NCI-H1436 treated with DMSO at 0.1 percent for 48 hours (cell line): ENCODE measurements around the gene HRK.

Source experiments
- DNase-seq: peaks from one replicate; lab custom pipeline; 2025; lab: John Stamatoyannopoulos, UW

Gene HRK

DNA sequence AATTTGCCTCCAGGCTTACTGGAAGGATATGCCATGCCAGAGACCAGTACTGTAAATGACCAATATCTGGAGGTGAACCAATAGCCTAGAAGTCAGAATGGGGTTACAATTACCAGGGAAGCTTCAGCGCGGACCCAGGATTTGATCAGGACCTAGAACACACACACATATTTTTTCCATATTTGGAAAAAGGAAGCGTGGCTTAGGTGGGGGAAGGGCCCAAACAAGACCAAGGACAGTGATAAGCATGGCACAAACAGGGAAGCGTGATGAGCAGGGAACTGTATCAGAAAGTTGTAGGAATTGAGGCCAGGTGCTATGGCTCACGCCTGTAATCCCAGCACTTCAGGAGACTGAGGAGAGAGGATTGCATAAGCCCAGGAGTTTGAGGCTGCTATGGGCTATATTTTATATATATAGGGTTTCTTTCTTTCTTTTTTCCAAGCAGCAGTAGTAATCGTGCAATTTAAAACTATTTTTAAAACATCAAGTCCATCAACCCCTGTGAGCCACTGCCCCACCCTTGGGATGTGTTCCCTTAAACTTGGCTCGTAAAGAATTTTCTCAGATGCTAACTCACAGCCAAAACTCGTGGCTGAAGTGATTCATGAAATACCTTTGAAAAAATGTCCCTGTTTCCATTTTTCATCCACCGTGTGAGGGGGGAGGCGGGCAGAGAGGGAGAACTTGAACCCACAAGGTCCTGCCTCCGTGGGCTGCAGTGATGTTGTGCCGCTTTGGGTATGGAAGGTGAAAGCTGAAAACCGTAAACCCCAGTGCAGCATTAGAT is 16.7 kb downstream of the HRK start:
- no peak for DNase-seq

DNA sequence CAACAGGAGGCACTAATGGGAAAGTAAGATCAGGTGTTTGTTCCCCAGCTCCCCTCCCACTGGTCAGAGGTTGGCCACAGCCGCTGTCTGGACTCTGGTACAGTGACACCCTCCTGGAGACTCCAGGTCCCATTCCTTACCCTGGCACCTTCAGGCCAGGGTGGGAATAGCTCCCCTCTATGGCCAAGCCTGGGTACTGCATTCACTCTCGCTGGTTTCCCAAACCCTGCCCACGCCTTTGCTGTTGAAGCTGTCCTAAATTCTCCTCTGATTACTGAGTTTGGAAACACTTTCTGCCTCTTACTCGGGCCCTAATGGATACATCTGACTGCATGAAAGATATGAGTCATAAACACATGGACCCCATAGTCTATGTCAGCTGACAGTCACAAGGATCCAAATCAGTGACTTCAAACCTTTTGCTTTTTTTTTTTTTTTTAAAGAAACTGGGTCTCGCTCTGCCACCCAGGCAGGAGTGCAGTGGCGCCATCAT is 17.9 kb downstream of the HRK start:
- DNase-seq: no peak

DNA sequence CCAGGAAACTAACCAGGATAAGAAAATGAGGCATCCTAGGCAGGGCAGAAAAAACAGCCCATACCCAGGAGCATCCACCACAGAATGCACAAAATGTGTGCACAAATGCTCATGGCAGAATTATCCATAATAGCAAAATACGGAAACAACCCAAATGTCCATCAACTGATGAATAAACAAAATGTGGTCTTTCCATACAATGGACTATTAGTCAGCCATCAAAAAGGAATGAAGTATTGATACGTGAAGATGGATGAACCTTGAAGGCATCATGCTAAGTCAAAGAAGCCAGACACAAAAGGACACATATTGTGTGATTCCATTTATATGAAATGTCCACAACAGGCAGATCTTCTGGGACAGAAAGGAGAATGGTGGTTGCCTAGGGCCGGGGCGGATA is 19.1 kb downstream of the HRK start:
- DNase-seq: no peak

DNA sequence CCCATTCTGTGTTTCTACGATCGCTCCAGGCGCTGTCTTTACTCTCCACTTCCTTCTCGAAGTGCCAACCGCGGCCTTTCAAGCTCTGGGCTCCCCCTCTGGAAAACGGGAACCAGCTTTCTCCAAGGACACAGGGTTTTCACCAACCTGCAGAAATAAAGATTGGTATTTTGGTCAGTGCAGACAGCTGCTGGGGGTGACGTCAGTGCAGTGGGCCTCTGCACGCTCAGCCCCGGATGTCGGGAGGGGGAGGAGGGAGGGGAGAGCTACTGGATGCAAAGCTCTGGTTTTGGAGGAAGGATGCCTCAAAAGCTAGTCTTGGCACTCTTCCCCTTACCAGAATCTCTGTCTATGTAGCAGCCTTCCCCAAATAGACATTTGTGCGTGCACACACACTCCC is 19.9 kb downstream of the HRK start:
- DNase-seq: no peak

DNA sequence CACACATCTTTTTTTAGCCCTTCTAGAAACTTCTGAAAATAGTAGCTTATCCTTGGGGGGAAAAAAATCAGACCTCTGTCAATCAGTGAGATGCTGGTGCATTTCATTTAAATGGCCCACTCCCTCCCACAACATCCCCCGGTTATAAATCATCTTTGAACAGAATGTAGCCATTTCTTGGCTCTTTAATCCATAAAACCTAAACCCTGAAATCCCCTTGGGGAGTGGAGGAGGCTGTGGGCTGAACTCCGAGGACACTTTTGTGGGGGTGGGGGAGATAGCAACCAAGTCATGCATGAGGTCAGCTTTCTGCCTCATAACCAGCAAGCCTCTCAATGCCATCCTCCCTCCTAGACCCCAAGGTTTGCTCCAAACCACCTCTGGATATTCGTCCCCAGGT is 21.0 kb downstream of the HRK start:
- no peak for DNase-seq

DNA sequence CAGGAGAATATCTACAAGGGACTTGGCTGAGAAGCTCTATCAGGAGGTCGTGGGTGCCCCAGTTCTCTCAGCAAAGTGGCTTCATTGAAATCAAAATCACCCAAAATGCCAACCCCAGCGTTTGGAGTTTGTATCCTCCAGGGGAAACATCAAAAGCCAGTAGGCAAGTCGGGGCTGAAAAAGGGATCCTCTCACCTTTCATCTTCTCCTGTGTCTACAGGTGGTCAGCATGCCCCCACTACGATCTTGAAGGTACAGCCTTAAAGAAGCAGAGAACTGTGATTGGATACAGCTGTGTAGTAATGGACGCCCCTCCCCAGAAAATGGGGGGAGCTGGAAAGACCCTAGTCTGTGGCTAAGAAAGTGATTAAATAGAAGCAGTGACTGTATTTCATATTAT is 22.2 kb downstream of the HRK start:
- no peak for DNase-seq

GRCh38 chr12:116856729-116857128 is 24.5 kb downstream of the HRK start:
- no peak for DNase-seq

DNA sequence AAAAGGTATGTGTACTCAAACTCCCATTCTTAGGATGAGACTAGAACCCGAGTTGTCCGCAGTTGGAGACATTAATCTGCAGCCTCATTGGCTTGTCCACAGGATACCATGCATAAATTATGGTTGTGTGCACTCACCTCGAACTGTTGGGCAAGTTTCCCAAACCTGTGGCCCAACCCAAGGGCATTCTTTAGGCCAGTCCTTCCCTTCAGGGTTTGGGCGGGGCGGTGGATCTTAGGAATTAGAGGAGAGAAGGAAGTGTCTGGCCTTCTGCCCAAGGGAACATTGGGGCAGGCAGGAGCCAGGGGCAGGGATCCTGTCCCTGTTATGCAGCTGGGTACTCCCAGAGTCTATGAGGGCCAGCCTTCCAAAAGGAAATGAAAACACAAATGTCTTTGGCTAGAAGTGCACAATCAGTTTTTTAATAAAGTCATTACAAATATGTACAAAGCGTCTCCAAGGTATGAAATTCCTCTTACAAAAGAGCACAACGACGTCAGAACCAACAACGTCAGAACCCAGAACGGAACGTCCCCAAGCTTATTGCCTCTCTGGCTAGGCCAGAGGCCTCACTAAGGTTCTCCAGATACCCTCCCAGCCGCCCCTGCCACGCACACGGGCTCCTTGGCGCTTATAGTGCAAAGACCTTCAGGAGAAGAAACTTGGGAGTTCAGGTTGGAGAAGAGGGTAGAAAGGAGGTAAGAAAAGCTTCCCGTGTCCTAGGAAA is 25.3 kb downstream of the HRK start:
- no peak for DNase-seq

DNA sequence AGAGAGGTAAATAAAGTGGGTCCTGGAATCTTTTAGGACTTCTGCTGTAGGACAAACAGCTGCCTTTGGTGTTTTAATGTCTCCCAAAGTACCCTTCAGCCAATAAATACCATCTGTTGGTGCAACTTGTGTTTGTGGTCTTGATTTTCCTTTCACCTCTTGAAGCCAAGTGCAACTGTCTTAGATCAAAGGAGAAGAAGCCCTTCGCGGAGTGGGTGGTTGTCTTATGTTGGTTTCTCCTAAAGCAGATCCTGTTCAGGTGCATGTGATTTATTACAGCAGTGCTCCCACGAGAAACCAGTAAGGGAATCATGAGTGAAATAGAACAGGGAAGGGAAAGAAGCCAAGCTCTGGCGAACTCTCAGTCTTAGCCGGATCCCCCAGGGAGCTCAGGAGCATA is 27.7 kb downstream of the HRK start:
- no peak for DNase-seq

DNA sequence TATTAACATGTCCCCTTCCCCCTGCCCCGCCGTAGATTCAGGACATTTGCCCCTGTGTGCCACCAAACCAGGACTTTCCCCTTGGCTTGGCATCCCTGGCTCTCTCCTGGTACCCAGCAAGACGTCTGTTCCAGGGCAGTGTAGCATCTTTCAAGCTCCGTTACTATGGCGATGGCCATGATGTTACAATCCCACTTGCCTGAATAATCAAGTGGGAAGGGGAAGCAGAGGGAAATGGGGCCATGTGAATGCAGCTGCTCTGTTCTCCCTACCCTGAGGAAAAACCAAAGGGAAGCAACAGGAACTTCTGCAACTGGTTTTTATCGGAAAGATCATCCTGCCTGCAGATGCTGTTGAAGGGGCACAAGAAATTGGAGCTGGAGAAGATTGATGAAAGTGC is 28.9 kb downstream of the HRK start:
- DNase-seq: no peak

GRCh38 chr12:116849216-116849615 is 32.0 kb downstream of the HRK start:
- DNase-seq: no peak

- no peak for DNase-seq
Observed at GRCh38 chr12:116843085-116843484, 38.2 kb downstream of the HRK start.

DNA sequence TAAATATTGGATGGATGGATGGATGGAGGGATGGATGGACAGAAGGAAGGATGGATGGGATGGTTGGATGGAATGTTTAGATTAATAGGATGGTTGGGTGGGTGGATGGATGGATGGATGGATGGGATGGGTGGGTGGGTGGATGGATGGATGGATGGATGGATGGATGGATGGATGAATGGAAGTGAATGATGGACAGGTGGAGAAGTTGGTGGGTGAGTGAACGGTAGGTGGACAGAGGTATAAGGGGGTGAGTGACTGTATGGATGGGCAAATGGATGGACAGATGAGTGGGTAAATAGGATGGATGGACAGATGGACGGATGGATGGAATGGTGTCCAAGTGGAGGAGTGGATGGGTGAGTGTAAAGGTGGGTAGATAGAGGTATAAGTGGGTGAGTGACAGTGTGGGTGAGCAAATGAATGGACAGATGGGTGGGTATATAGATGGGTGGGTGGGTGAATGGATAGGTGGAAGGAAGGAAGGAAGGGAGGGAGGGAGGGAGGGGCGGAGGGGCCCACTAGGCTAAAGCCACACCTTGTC is 41.9 kb downstream of the HRK start:
- no peak for DNase-seq

GRCh38 chr12:116838365-116838764 is 42.9 kb downstream of the HRK start:
- no peak for DNase-seq

DNA sequence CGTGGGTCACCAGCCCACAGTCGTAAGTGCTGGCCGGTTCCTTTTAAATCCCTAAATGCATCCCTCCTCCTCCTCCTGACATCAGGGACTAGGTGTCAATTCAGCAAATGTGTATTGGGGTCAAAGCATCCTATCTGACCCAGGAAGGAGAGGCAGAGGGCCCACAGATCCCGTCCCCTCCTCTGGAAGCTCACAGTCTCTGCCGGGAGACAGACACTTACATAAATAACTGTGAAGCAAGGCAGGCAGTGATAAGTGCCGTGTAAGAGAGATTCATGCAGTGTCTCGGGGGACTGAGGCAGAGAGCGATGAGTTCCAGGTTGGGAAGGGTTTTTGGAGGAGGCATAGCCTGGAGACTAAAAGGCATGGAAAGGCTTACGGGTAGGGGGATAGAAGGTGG is 44.1 kb downstream of the HRK start:
- no peak for DNase-seq

DNA sequence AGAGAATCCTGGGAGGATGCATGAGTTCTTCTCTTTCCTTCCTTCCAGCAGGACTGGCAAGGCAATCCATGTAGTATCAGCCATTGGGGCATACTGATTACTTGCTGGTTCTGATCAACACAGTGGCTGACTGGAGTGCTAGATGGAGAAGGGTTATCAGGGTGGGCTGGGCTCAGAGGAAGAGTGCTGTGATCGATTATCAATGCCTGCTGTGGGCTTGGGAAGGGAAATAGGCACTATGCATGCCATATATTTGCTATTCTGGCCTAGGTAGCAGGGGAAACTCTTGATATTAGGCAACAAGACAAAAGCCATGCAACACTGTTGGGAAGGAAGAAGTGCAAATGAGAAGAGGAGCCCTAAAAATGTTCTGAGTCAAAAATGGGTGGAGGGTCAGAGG is 45.8 kb downstream of the HRK start:
- DNase-seq: no peak

- DNase-seq: no peak
Observed at GRCh38 chr12:116833474-116833873, 47.8 kb downstream of the HRK start.

DNA sequence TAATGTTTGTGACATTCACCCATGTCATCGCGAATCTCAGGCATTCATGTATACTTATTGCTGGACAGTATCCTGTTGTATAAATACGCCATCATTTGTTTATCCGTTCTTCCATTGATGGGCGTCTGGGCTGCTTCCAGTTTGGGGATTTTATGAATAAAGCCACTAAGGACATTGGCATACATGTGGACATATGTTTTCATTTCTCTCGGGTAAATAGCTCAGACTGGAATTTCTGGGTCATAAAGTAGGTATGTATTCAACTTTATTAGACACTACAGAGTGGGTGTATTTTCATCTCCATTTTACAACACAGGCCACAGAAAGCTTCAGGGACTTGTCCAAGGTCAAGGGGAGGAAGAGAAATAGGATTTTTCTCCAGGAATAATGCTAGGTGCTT is 48.9 kb downstream of the HRK start:
- no peak for DNase-seq

GRCh38 chr12:116827432-116827831 is 53.8 kb downstream of the HRK start:
- DNase-seq: no peak

- DNase-seq: no peak
Observed at GRCh38 chr12:116821291-116821690, 60.0 kb downstream of the HRK start.

DNA sequence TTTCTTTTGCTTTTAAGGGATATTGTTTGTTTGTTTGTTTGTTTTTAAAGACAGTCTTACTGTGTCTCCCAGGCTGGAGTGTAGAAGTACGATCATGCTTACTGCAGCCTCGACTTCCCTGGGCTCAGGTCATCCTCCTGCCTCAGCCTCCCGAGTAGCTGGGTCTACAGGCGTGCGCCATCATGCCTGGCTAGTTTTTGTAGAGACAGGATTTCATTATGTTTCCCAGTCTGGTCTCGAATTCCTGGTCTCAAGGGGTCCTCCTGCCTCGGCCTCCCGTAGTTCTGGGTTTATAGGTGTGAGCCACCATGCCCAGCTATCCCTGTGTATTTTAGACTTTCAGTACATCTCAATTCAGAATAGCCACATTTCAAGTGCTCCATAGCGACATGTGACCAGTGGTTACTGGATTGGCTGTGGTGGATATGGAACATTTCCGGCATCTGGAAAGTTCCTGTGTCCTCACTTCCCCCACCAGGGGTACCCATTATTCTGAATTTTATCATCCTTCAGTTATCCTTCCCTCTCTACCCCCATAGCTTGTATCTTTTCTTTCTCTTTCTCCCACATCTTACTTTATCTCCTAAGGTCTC is 61.1 kb downstream of the HRK start:
- no peak for DNase-seq

DNA sequence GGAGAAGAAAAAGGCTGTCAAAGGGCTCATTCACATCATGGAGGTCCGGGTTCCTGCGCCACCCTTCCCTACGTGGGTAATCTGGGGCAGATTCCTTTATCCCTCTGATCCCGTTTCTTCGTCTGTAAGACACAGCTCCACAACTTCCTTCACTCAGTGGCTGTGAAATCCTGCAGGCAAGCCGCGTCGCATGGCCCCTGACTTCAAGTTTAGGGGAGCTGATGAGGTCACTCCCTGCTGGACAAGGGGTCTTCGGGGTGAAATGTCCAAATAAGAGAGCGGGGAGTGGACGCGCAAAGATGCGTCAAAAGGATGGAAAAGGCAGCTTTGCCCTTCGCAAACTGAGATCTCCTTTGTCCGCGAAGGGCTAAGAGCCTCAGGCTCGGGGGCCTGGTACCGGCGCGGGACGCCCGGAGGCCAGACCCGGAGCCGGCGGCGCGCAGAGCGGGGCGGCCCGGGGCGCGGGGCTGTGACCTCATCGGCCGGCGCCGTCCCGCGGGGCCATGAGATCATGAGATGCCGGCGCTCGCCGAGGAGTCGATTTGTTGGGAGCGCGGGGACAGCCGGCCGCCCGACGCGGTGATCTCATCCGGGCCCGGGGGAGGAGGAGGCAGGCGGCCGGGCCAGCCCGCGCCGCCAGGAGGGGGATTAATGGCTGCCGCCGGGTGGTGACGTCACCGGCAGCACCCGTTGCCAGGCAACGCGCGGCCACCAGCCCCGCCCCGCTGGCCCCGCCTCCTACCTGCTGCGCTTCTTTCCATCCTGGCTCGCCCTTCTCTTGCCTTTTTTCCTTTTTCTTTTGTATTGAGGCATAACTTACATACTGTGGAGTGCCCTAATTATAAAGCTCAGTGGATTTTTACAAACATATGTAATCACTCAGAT is 62.1 kb downstream of the HRK start:
- peak; percentile 58 for DNase-seq
